H1 (cell line): ENCODE results near the gene STK32A. TPM values are rescaled to one million over a fixed set of nuclear protein-coding genes. Genes with fewer than 3 reads are reported as not detected.

Experiments used
- CTCF ChIA-PET: fragments of 300-600 bp; sonication (Branson Sonifier 250); formaldehyde crosslinking; loops from one replicate; lab custom pipeline; 2021; ENCODE audit not compliant: partially characterized antibody; lab: Charles Lee
- POLR2A ChIA-PET: fragments of 300-600 bp; sonication (Branson Sonifier 250); formaldehyde crosslinking; loops from one replicate; lab custom pipeline; 2021; ENCODE audit warnings: inconsistent platforms; ENCODE audit not compliant: partially characterized antibody; lab: Charles Lee
- DNase-seq, 2 experiments: peaks; one replicate each; pipeline versions ENCODE4 v3.0.0 to v3.0.0-alpha.2; 2010 to 2022; ENCODE audit warnings: low spot score in 2 of 2, low read depth in 1 of 2, mixed read lengths in 1 of 2
- FAIRE-seq: peaks from 2 replicates; lab custom pipeline; 2011; peaks lifted over from hg19 to GRCh38; lab: Jason Lieb, UNC
- H2AFZ ChIP-seq: 2 replicates; pipeline ENCODE4 v1.8.1; 2012; ENCODE audit warnings: low read length, inconsistent platforms
- H2AK5ac ChIP-seq: 2 replicates; pipeline ENCODE4 v1.6.1; 2013; ENCODE audit warnings: low read depth, low read length
- H2BK120ac ChIP-seq: replicated peaks from 2 replicates; pipeline ENCODE3; 2013; ENCODE audit warnings: low read depth, low read length, inconsistent platforms
- H2BK12ac ChIP-seq: 2 replicates; pipeline ENCODE4 v1.6.1; 2013; ENCODE audit warnings: low read depth, low read length
- H2BK15ac ChIP-seq: 2 replicates; pipeline ENCODE4 v1.6.1; 2013; ENCODE audit warnings: low read length
- H2BK20ac ChIP-seq: 2 replicates; pipeline ENCODE4 v1.6.1; 2013; ENCODE audit warnings: low read length
- H2BK5ac ChIP-seq: 2 replicates; pipeline ENCODE4 v1.6.1; 2013; ENCODE audit warnings: low read depth, low read length
- H3K14ac ChIP-seq: 2 replicates; pipeline ENCODE4 v1.6.1; 2013; ENCODE audit warnings: inconsistent platforms; ENCODE audit not compliant: insufficient read length
- H3K18ac ChIP-seq: 2 replicates; pipeline ENCODE4 v1.6.1; 2013; ENCODE audit warnings: low read length; ENCODE audit errors: extremely low read depth
- H3K23ac ChIP-seq: 2 replicates; pipeline ENCODE4 v1.6.1; 2013; ENCODE audit warnings: inconsistent platforms; ENCODE audit not compliant: insufficient read length
- H3K23me2 ChIP-seq: 2 replicates; pipeline ENCODE4 v1.6.1; 2013; ENCODE audit warnings: low read depth, low read length
- H3K27ac ChIP-seq: 2 replicates; pipeline ENCODE4 v1.6.1; 2011; ENCODE audit warnings: low read depth, low read length, inconsistent platforms
- H3K27me3 ChIP-seq, 4 experiments: replicated peaks in 1 of 4; 1 replicate in 1 of 4; 2 replicates in 3 of 4; pipeline versions ENCODE4 v1.6.1 to v1.8.1; 2011 to 2013; ENCODE audit warnings: low read length in 3 of 4, mild to moderate bottlenecking in 3 of 4, inconsistent platforms in 2 of 4, mixed read lengths in 2 of 4, moderate library complexity in 1 of 4; ENCODE audit not compliant: control insufficient read depth in 3 of 4, insufficient read depth in 3 of 4; ENCODE audit errors: extremely low read depth in 1 of 4
- H3K36me3 ChIP-seq, 4 experiments: 2 replicates each; pipeline versions ENCODE4 v1.6.1 to v1.8.1; 2011 to 2013; ENCODE audit warnings: mild to moderate bottlenecking in 4 of 4, low read length in 3 of 4, moderate library complexity in 2 of 4, control low read depth in 1 of 4, inconsistent platforms in 1 of 4; ENCODE audit not compliant: insufficient read depth in 4 of 4, control insufficient read depth in 2 of 4
- H3K4ac ChIP-seq: replicated peaks from 2 replicates; pipeline ENCODE3; 2013; ENCODE audit warnings: low read length, low read depth, mixed read lengths, inconsistent platforms; ENCODE audit not compliant: insufficient read length
- H3K4me1 ChIP-seq, 4 experiments: replicated peaks in 1 of 4; 1 replicate in 1 of 4; 2 replicates in 3 of 4; pipeline versions ENCODE4 v1.6.1 to v1.8.1; 2011 to 2013; ENCODE audit warnings: low read length in 3 of 4, inconsistent platforms in 2 of 4, mixed read lengths in 1 of 4; ENCODE audit not compliant: insufficient read depth in 4 of 4, control insufficient read depth in 3 of 4
- H3K4me2 ChIP-seq, 2 experiments: 2 replicates each; pipeline versions ENCODE4 v1.6.1 to v1.8.1; 2011 to 2013; ENCODE audit warnings: low read depth in 2 of 2, low read length in 2 of 2, control low read depth in 1 of 2, inconsistent platforms in 1 of 2, mild to moderate bottlenecking in 1 of 2; ENCODE audit not compliant: insufficient read depth in 1 of 2
- H3K4me3 ChIP-seq, 4 experiments: fragments of 200-600, 300-600 bp in 1 of 4; sonication (generic), shearing (Covaris generic), sonication (Bioruptor Twin) in 1 of 4; 2 replicates each; pipeline versions ENCODE4 v1.5.1 to v1.8.1; 2011 to 2016; ENCODE audit warnings: low read length in 4 of 4, low read depth in 3 of 4, control low read depth in 2 of 4, inconsistent platforms in 2 of 4, mild to moderate bottlenecking in 2 of 4, mixed read lengths in 1 of 4, moderate library complexity in 1 of 4; ENCODE audit not compliant: insufficient read depth in 2 of 4; ENCODE audit errors: extremely low read depth in 1 of 4
- H3K56ac ChIP-seq: replicated peaks from 2 replicates; pipeline ENCODE3; 2013; ENCODE audit warnings: low read depth, mild to moderate bottlenecking, mixed read lengths, low read length, inconsistent platforms; ENCODE audit not compliant: insufficient read length
- H3K79me1 ChIP-seq: 2 replicates; pipeline ENCODE4 v1.6.1; 2013; ENCODE audit warnings: low read depth, low read length, control low read depth
- H3K79me2 ChIP-seq, 2 experiments: 2 replicates each; pipeline versions ENCODE4 v1.6.1 to v1.8.1; 2012 to 2013; ENCODE audit warnings: low read length in 2 of 2, mild to moderate bottlenecking in 2 of 2, inconsistent platforms in 1 of 2; ENCODE audit not compliant: insufficient read depth in 2 of 2, control insufficient read depth in 1 of 2
- H3K9ac ChIP-seq, 4 experiments: replicated peaks in 1 of 4; 1 replicate in 1 of 4; 2 replicates in 3 of 4; pipeline versions ENCODE4 v1.6.1 to v1.8.1; 2011 to 2013; ENCODE audit warnings: low read depth in 3 of 4, low read length in 3 of 4, control low read depth in 2 of 4, mild to moderate bottlenecking in 2 of 4, moderate library complexity in 2 of 4, inconsistent platforms in 1 of 4; ENCODE audit errors: extremely low read depth in 1 of 4
- H3K9me3 ChIP-seq, 2 experiments: 2 replicates each; pipeline versions ENCODE4 v1.6.1 to v1.8.1; 2012 to 2013; ENCODE audit warnings: mild to moderate bottlenecking in 2 of 2, moderate library complexity in 2 of 2, control low read depth in 1 of 2, inconsistent platforms in 1 of 2, low read depth in 1 of 2, low read length in 1 of 2, mixed read lengths in 1 of 2; ENCODE audit not compliant: insufficient read depth in 2 of 2
- H4K20me1 ChIP-seq, 2 experiments: replicated peaks in 1 of 2; 2 replicates each; pipeline versions ENCODE3 to v1.8.1; 2011 to 2013; ENCODE audit warnings: inconsistent platforms in 2 of 2, low read length in 2 of 2, mild to moderate bottlenecking in 1 of 2; ENCODE audit not compliant: insufficient read depth in 2 of 2, control insufficient read depth in 1 of 2
- H4K5ac ChIP-seq: 2 replicates; pipeline ENCODE4 v1.6.1; 2013; ENCODE audit warnings: low read length, low read depth, mixed read lengths, inconsistent platforms; ENCODE audit not compliant: insufficient read length
- H4K8ac ChIP-seq: 2 replicates; pipeline ENCODE4 v1.8.0; 2013; ENCODE audit warnings: mild to moderate bottlenecking, moderate library complexity, low read length, inconsistent platforms; ENCODE audit not compliant: insufficient read depth; ENCODE audit errors: extremely low read depth
- H4K91ac ChIP-seq: replicated peaks from 2 replicates; pipeline ENCODE3; 2013; ENCODE audit warnings: low read length, mixed read lengths, inconsistent platforms; ENCODE audit not compliant: insufficient read length
- BACH1 ChIP-seq: IDR thresholded peaks from 2 replicates; pipeline ENCODE4 v1.6.1; 2012; ENCODE audit warnings: low read length, improper control_type of control experiment
- BCL11A ChIP-seq, 2 experiments: IDR thresholded peaks; one replicate each; pipeline ENCODE4 v1.6.1; 2011; ENCODE audit warnings: low read depth in 2 of 2, low read length in 2 of 2, mild to moderate bottlenecking in 2 of 2
- CBX8 ChIP-seq: fragments of 300-800, 300-1000 bp; sonication (generic); IDR thresholded peaks from 2 replicates; pipeline ENCODE4 v1.7.1; 2016; ENCODE audit warnings: low read depth, low read length, borderline replicate concordance
- CHD2 ChIP-seq: IDR thresholded peaks from 2 replicates; pipeline ENCODE4 v1.6.1; 2012; ENCODE audit warnings: low read length, improper control_type of control experiment
- FOSL1 ChIP-seq: IDR thresholded peaks from 2 replicates; pipeline ENCODE4 v1.6.1; 2011; ENCODE audit warnings: mild to moderate bottlenecking, low read depth, low read length, moderate library complexity; ENCODE audit not compliant: insufficient read depth
- JUN ChIP-seq: IDR thresholded peaks from 2 replicates; pipeline ENCODE4 v1.6.1; 2011; ENCODE audit warnings: low read depth, mild to moderate bottlenecking, improper control_type of control experiment, low read length
- POLR2AphosphoS5 ChIP-seq: IDR thresholded peaks from 2 replicates; pipeline ENCODE4 v1.6.1; 2011; ENCODE audit warnings: low read depth, low read length
- POU5F1 ChIP-seq: IDR thresholded peaks from 2 replicates; pipeline ENCODE4 v1.6.1; 2011; ENCODE audit warnings: low read depth, mild to moderate bottlenecking, low read length, moderate library complexity
- SP2 ChIP-seq: IDR thresholded peaks from 2 replicates; pipeline ENCODE4 v1.6.1; 2012; ENCODE audit warnings: mild to moderate bottlenecking, low read length, inconsistent platforms
- SRF ChIP-seq: IDR thresholded peaks from 2 replicates; pipeline ENCODE4 v1.6.1; 2011; ENCODE audit warnings: mild to moderate bottlenecking, low read depth, low read length, moderate library complexity
- TEAD4 ChIP-seq: IDR thresholded peaks from 2 replicates; pipeline ENCODE4 v1.6.1; 2012; ENCODE audit warnings: low read depth, low read length, inconsistent platforms, mixed read lengths
- WGBS, 2 experiments: shearing (Covaris generic) in 1 of 2; methylation state at CpG; one replicate each; pipeline versions ENCODE4 v1.1.6 to v1.1.7; 2013 to 2015; ENCODE audit warnings: low lambda C conversion rate in 2 of 2, mixed read lengths in 2 of 2, inconsistent platforms in 1 of 2, low coverage in 1 of 2, missing lambda C conversion rate in 1 of 2; ENCODE audit not compliant: insufficient replicate concordance in 2 of 2, insufficient coverage in 1 of 2, insufficient read length in 1 of 2; ENCODE audit errors: extremely low coverage in 1 of 2, missing lambda C conversion rate in 1 of 2; 5-methylcytosine and 5-hydroxymethylcytosine counted together
- polyA plus RNA-seq, 7 experiments: library from polyadenylated mRNA; depleted of rRNA in 3 of 7; stranded (reverse) in 5 of 7; unstranded in 2 of 7; fragments of >200 nt in 5 of 7; fragments of 200-250 nt in 2 of 7; gene quantifications; 1 replicate in 5 of 7; 2 replicates in 1 of 7; 4 replicates in 1 of 7; pipeline versions ENCODE4 v1.2.1 to v1.2.3, GENCODE V29; 2011 to 2013; ENCODE audit warnings: missing spikeins in 2 of 7, mixed read lengths in 2 of 7
- total RNA-seq: library from RNA; stranded (reverse); fragmentation: NEBNext Ultra II Directional; extraction: Animal tissue kit (Norgen Biotek cat#: 25700); gene quantifications from 2 replicates; pipeline ENCODE4 v1.2.1, GENCODE V29; 2021
- TF ChIP-seq, protein P1 (sequence below): IDR thresholded peaks from 2 replicates; pipeline ENCODE4 v1.6.1; 2011; ENCODE audit warnings: low read length, improper control_type of control experiment

Gene STK32A
- total and polyA plus RNA-seq, 2 of the 8 experiments (the other 6 are each of a cell fraction or from before 2014, with no cell fraction given): 1.3 to 2.5 TPM

DNA sequence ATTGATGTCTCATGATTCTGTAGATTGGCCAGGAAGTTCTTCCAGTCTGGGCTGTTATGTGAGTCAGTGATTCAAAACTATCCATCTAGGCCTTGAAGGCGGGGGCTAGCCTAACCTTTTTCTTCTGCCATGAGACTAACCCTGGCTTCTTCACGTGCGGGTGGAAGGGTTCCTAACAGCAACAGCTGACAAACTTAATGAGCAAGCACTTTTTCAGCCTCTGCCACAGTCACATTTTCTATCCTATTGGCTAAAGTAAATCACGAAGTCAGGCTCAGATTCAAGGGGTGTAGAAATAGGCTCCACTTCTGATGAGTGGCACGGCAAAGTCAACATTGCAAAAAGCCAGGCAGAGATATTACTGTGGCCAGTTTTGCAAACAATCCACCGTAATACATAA is 68.4 kb downstream of the STK32A start:
- no peak for FAIRE-seq
- no peak for TF ChIP-seq TEAD4
- no peak for TF ChIP-seq CHD2
- no peak for TF ChIP-seq SP2
- TF ChIP-seq BACH1: no peak
- TF ChIP-seq, protein P1, sequence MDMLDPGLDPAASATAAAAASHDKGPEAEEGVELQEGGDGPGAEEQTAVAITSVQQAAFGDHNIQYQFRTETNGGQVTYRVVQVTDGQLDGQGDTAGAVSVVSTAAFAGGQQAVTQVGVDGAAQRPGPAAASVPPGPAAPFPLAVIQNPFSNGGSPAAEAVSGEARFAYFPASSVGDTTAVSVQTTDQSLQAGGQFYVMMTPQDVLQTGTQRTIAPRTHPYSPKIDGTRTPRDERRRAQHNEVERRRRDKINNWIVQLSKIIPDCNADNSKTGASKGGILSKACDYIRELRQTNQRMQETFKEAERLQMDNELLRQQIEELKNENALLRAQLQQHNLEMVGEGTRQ: no peak
- no peak for TF ChIP-seq POU5F1
- TF ChIP-seq JUN: no peak
- TF ChIP-seq FOSL1: no peak
- TF ChIP-seq POLR2AphosphoS5: no peak
- TF ChIP-seq SRF: no peak
- TF ChIP-seq BCL11A (IDR thresholded peaks at IDR 0.05; ENCODE audit: low read depth in 2 of 2, low read length in 2 of 2): no peak
- no peak for TF ChIP-seq CBX8
- Histone ChIP-seq H3K27me3 (no peaks in the 10 kb centered on the region), H2BK5ac (no peak overlapping the region), H3K4me2 (no peak overlapping the region), H2AK5ac (no peak overlapping the region), H4K91ac (no peak overlapping the region), H3K18ac (no peak overlapping the region), H3K4me1 (no peaks in the 10 kb centered on the region), H3K23ac (no peak overlapping the region), H4K20me1 (no peaks in the 10 kb centered on the region), H4K5ac (no peak overlapping the region), H3K27ac (no peak overlapping the region), H3K4ac (no peak overlapping the region), H4K8ac (no peak overlapping the region), H2BK20ac (no peak overlapping the region), H3K23me2 (no peaks in the 10 kb centered on the region), H3K14ac (no peak overlapping the region), H3K79me2 (no peaks in the 10 kb centered on the region), H3K79me1 (no peaks in the 10 kb centered on the region), H2AFZ (no peak overlapping the region), H2BK120ac (no peak overlapping the region), H3K4me3 (no peak overlapping the region), H3K9ac (no peak overlapping the region), H3K36me3 (no peaks in the 10 kb centered on the region), H2BK12ac (no peak overlapping the region), H3K9me3 (no peaks in the 10 kb centered on the region), H2BK15ac (no peak overlapping the region), H3K56ac (no peak overlapping the region)
- no peak for DNase-seq
- ChIA-PET CTCF (no interaction called here), POLR2A (no interaction called here)
- 92% methylated on average over 6 of the region's 6 CpGs; no CpG with 5 or more reads in 1 of the 2 experiments for WGBS, 2 experiments
